ENCODE data around the gene SAA2. TPM values are rescaled to one million over a fixed set of nuclear protein-coding genes. Genes with fewer than 3 reads are reported as not detected.

Gene SAA2
- polyA plus RNA-seq (2012; ENCODE audit: insufficient read depth, insufficient read length, low read depth): not detected

GRCh38 chr11:18248561-18248960, at the start of gene SAA2:
TSS of gene SAA2 (minus strand) at chr11:18248668. CDS start at chr11:18248011, 657 bp downstream.
- TF ChIP-seq, protein P1, sequence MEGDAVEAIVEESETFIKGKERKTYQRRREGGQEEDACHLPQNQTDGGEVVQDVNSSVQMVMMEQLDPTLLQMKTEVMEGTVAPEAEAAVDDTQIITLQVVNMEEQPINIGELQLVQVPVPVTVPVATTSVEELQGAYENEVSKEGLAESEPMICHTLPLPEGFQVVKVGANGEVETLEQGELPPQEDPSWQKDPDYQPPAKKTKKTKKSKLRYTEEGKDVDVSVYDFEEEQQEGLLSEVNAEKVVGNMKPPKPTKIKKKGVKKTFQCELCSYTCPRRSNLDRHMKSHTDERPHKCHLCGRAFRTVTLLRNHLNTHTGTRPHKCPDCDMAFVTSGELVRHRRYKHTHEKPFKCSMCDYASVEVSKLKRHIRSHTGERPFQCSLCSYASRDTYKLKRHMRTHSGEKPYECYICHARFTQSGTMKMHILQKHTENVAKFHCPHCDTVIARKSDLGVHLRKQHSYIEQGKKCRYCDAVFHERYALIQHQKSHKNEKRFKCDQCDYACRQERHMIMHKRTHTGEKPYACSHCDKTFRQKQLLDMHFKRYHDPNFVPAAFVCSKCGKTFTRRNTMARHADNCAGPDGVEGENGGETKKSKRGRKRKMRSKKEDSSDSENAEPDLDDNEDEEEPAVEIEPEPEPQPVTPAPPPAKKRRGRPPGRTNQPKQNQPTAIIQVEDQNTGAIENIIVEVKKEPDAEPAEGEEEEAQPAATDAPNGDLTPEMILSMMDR (IDR thresholded peaks at IDR 0.05; ENCODE audit: low read depth, low read length): no peak
- no peaks in the 10 kb centered on the region for H3K4me1 ChIP-seq

DNA sequence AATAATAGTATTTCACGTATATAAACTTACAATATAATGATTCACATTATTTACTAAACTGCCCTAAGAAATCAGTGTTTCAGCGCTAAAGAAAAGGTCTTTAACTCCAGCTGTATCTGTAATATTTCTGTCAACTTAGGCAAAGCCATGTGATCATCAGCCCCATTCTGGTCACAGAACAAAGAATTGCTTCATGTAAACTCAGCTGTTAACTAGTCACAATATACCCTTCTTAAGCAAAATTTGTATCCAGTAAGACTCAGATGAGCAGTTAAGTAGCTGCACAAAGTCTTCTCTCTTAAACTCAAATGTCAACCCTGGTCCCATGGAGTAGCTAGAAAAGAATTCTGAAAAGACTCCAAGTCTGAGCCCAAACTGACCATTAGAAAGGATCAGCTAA, 46.8 kb upstream of the SAA2 start:
- DNase-seq: no peak
- TF ChIP-seq, protein P1 (IDR thresholded peaks at IDR 0.05; ENCODE audit: low read depth, low read length): no peak
- H3K4me3 ChIP-seq (ENCODE audit: low read depth, low read length): no peak overlapping the region
- no peaks in the 10 kb centered on the region for H3K4me1 ChIP-seq
- H3K36me3 ChIP-seq: no peaks in the 10 kb centered on the region
- no peaks in the 10 kb centered on the region for H3K27me3 ChIP-seq
- H3K9me3 ChIP-seq: no peaks in the 10 kb centered on the region

More at GRCh38 chr11:18248561-18248960, at the start of gene SAA2:
- Histone ChIP-seq H3K27me3 (no peaks in the 10 kb centered on the region), H3K36me3 (no peaks in the 10 kb centered on the region), H3K4me3 (ENCODE audit: low read depth, low read length) (no peak within 1 kb of the TSS), H3K9me3 (no peaks in the 10 kb centered on the region)
- DNase-seq: no peak

DNA sequence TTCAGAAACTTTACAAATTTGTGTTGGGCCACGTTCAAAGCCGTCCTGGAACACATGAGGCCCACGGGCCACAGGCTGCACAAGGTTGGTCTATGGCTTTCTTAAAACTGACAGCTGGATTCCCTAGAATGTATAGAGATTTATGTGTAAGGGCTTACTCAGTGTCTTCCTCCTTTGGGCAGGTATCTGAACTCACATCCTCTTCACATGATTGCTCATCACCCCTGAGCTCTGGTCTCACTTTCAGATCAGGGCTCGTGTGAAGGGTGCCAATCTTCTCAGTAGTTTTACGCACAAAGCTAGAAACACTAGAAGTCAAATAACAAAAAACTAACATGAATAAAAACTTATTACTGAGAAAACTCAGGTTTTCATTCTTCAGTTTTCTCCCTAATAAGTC, 46.4 kb upstream of the SAA2 start:
- no peaks in the 10 kb centered on the region for H3K4me1 ChIP-seq
- no peak overlapping the region for H3K4me3 ChIP-seq (ENCODE audit: low read depth, low read length)
- DNase-seq: no peak
- TF ChIP-seq, protein P1 (IDR thresholded peaks at IDR 0.05; ENCODE audit: low read depth, low read length): no peak
- no peaks in the 10 kb centered on the region for H3K27me3 ChIP-seq
- no peaks in the 10 kb centered on the region for H3K9me3 ChIP-seq
- H3K36me3 ChIP-seq: no peaks in the 10 kb centered on the region

DNA sequence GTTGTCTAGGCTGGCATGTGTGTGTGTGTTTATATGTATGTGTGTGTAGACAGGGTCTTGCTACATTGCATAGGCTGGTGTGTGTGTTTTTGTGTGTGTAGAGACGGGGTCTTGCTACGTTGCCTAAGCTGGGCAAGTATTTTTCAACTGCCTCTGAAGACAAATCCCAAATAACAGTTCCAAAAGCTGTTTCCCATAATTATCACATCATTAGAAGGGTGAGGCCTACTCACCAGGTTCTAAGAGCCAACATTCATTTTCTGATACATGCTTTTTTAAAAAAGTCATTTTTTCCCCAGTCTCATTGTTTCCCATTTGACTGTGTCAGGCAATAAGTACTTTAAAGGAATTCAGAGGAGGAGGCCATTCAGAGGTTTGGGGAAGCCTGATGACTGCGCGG, 40.4 kb upstream of the SAA2 start:
- DNase-seq: no peak
- Histone ChIP-seq H3K4me1 (no peaks in the 10 kb centered on the region), H3K4me3 (ENCODE audit: low read depth, low read length) (no peak overlapping the region), H3K9me3 (no peaks in the 10 kb centered on the region), H3K36me3 (no peaks in the 10 kb centered on the region), H3K27me3 (no peaks in the 10 kb centered on the region)
- TF ChIP-seq, protein P1 (IDR thresholded peaks at IDR 0.05; ENCODE audit: low read depth, low read length): no peak

GRCh38 chr11:18285841-18286240, 37.4 kb upstream of the SAA2 start:
- TF ChIP-seq, protein P1 (IDR thresholded peaks at IDR 0.05; ENCODE audit: low read depth, low read length): no peak
- no peaks in the 10 kb centered on the region for H3K36me3 ChIP-seq
- no peaks in the 10 kb centered on the region for H3K4me1 ChIP-seq
- no peak for DNase-seq
- no peaks in the 10 kb centered on the region for H3K27me3 ChIP-seq
- no peak overlapping the region for H3K4me3 ChIP-seq (ENCODE audit: low read depth, low read length)
- no peaks in the 10 kb centered on the region for H3K9me3 ChIP-seq

DNA sequence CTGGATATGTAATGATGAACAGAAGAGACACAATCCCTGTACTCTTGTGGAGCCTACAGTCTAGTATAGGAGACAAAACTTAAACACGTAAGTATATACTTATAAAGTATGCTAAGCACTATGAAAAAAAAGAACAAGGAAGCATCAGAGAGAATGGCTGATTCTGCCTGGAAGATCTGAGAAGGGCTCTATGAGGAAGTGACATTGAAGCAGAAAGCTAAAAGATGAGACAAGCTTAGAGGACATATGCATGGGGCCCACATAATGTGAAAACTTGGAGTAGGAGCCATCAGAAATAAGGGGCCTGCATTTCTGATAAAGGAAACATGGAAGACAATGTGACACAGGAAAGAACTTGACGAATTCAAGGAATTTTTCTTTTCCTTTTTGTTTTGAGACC, 34.2 kb upstream of the SAA2 start:
- Histone ChIP-seq H3K9me3 (no peaks in the 10 kb centered on the region), H3K4me3 (ENCODE audit: low read depth, low read length) (no peak overlapping the region), H3K4me1 (no peaks in the 10 kb centered on the region), H3K27me3 (no peaks in the 10 kb centered on the region), H3K36me3 (no peaks in the 10 kb centered on the region)
- TF ChIP-seq, protein P1 (IDR thresholded peaks at IDR 0.05; ENCODE audit: low read depth, low read length): no peak
- no peak for DNase-seq

Data from BE2C (cell line).